Stomach (tissue), 9 donors: ENCODE data around the gene FBXL4. TPM values are rescaled to one million over a fixed set of nuclear protein-coding genes. Genes with fewer than 3 reads are reported as not detected.

Source experiments
- DNase-seq, 2 donors: peaks; one replicate each; pipeline versions ENCODE4 v3.0.0 to v3.0.0-alpha.2; 2013 to 2019
- H3K27ac ChIP-seq, 5 donors: fragments of 200-600 bp in 4 of 5; sonication (generic) in 4 of 5; one replicate each; pipeline ENCODE4 v1.5.1; 2013 to 2019; ENCODE audit warnings: mild to moderate bottlenecking in 1 of 5, moderate library complexity in 1 of 5
- H3K27me3 ChIP-seq, 3 donors: fragments of 200-600 bp; sonication (generic); one replicate each; pipeline ENCODE4 v1.5.1; 2017 to 2019; ENCODE audit warnings: mixed run types in 1 of 3
- H3K36me3 ChIP-seq, 4 donors: fragments of 200-600 bp; sonication (generic); 1 replicate in 3 of 4; 2 replicates in 1 of 4; pipeline ENCODE4 v1.5.1; 2016 to 2019
- H3K4me1 ChIP-seq, 4 donors: fragments of 200-600 bp; sonication (generic); one replicate each; pipeline ENCODE4 v1.5.1; 2016 to 2019
- H3K4me3 ChIP-seq, 4 donors: fragments of 200-600 bp; sonication (generic) in 3 of 4; one replicate each; pipeline ENCODE4 v1.5.1; 2016 to 2019; ENCODE audit warnings: mild to moderate bottlenecking in 1 of 4
- H3K9me3 ChIP-seq, 4 donors: fragments of 200-600 bp; sonication (generic); one replicate each; pipeline ENCODE4 v1.5.1; 2016 to 2019
- CTCF ChIP-seq, 7 experiments: fragments of 450-650 bp in 4 of 7; fragments of 200-600 bp in 3 of 7; sonication (generic) in 3 of 7; IDR thresholded peaks; one replicate each; pipeline ENCODE4 v1.5.1; 2016 to 2019; ENCODE audit warnings: antibody characterized with exemption in 7 of 7, control low read depth in 2 of 7, mild to moderate bottlenecking in 1 of 7
- EP300 ChIP-seq: sonication (generic); formaldehyde crosslinking; IDR thresholded peaks from one replicate; pipeline ENCODE4 v1.6.1; 2017; ENCODE audit warnings: antibody characterized with exemption
- POLR2A ChIP-seq, 4 donors: fragments of 450-650 bp; IDR thresholded peaks; one replicate each; pipeline ENCODE4 v1.6.1; 2016; ENCODE audit warnings: antibody characterized with exemption in 4 of 4, control low read depth in 2 of 4, mild to moderate bottlenecking in 1 of 4, moderate library complexity in 1 of 4
- POLR2AphosphoS5 ChIP-seq, 3 donors: sonication (generic); formaldehyde crosslinking; IDR thresholded peaks; one replicate each; pipeline ENCODE4 v1.6.1; 2016; ENCODE audit warnings: antibody characterized with exemption in 3 of 3
- WGBS, 5 donors: extraction: QIAGEN DNeasy Blood & Tissue Kit in 3 of 5; methylation state at CpG; one replicate each; pipeline versions ENCODE4 v1.1.5 to v1.1.7; 2013 to 2018; 5-methylcytosine and 5-hydroxymethylcytosine counted together
- intact Hi-C: fragments of 100-400 bp; cut with DNase I; formaldehyde crosslinking; loops from one replicate; pipeline ENCODE4 v1.15.1; 2023; ENCODE audit warnings: low total_unique reads
- polyA plus RNA-seq, 3 donors: library from polyadenylated mRNA; stranded (reverse); fragments of 200-250 nt; gene quantifications; one replicate each; pipeline ENCODE4 v1.2.3, GENCODE V29; 2013
- total RNA-seq, 5 donors: library from RNA; depleted of rRNA; stranded (reverse); fragments of >200 nt; gene quantifications; one replicate each; pipeline versions ENCODE4 v1.1.0 to v1.2.3, GENCODE V29; 2014 to 2016
- donor health status: healthy with polysubstance abuse.
- donor health status: Bipolar disorder and iron deficiency.
- donor health status: healthy.

Gene FBXL4
- total and polyA plus RNA-seq, 8 donors = 2.6 to 37.1 (median 7.6) TPM

- no peak for TF ChIP-seq EP300
- no peak for TF ChIP-seq POLR2A (IDR thresholded peaks at IDR 0.05)
- no peak for TF ChIP-seq CTCF (IDR thresholded peaks at IDR 0.05)
- TF ChIP-seq POLR2AphosphoS5 (IDR thresholded peaks at IDR 0.05) = no peak
- no peaks in the 10 kb centered on the region for H3K36me3 ChIP-seq
- peaks cover 0 to 3% (median 0%) of the 10 kb centered on the region in 4 donors for H3K4me1 ChIP-seq
- H3K4me3 ChIP-seq = no peak overlapping the region
- intact Hi-C loops = no loop called here
- H3K27ac ChIP-seq = no peak overlapping the region
- 47 to 73% (median 56%) methylated on average over 3 of the region's 3 CpGs for WGBS, 5 donors
- no peaks in the 10 kb centered on the region for H3K27me3 ChIP-seq
- DNase-seq = peak in 1 of 2 donors; percentile 14
- H3K9me3 ChIP-seq = no peaks in the 10 kb centered on the region
These were observed 11.0 kb upstream of the FBXL4 start for GRCh38 chr6:98958776-98959175.

GRCh38 chr6:98957450-98957849, 9.7 kb upstream of the FBXL4 start:
- H3K9me3 ChIP-seq = no peaks in the 10 kb centered on the region
- 35 to 46% (median 40%) methylated on average over 3 of the region's 3 CpGs for WGBS, 5 donors
- no peaks in the 10 kb centered on the region for H3K4me1 ChIP-seq
- no peak overlapping the region for H3K27ac ChIP-seq
- DNase-seq = peak in 1 of 2 donors; percentile 46
- no peaks in the 10 kb centered on the region for H3K27me3 ChIP-seq
- no peak for TF ChIP-seq EP300
- TF ChIP-seq CTCF (IDR thresholded peaks at IDR 0.05) = no peak
- H3K36me3 ChIP-seq = no peaks in the 10 kb centered on the region
- intact Hi-C loops = no loop called here
- no peak overlapping the region for H3K4me3 ChIP-seq

- H3K36me3 ChIP-seq = no peaks in the 10 kb centered on the region
- no peak for DNase-seq
- H3K4me3 ChIP-seq = no peak overlapping the region
- WGBS, 5 donors = 71 to 87% (median 82%) methylated on average over 2 of the region's 2 CpGs
- no peaks in the 10 kb centered on the region for H3K27me3 ChIP-seq
- no peak overlapping the region for H3K27ac ChIP-seq
- TF ChIP-seq CTCF (IDR thresholded peaks at IDR 0.05) (no peak), EP300 (no peak), POLR2A (IDR thresholded peaks at IDR 0.05) (no peak), POLR2AphosphoS5 (IDR thresholded peaks at IDR 0.05) (no peak)
- H3K4me1 ChIP-seq = peaks cover 14 to 29% (median 20%) of the 10 kb centered on the region in 4 donors
- no peaks in the 10 kb centered on the region for H3K9me3 ChIP-seq
- intact Hi-C loops = no loop called here
These were observed 1.8 kb upstream of the FBXL4 start for GRCh38 chr6:98949589-98949988.

- Histone ChIP-seq H3K9me3 (peaks cover 0 to 5% (median 0%) of the 10 kb centered on the region in 4 donors), H3K27ac (peak overlapping the region; percentile 86 to 97 (median 92)), H3K36me3 (no peaks in the 10 kb centered on the region), H3K27me3 (no peaks in the 10 kb centered on the region), H3K4me3 (peak overlapping the region; percentile 76 to 93 (median 82)), H3K4me1 (peaks cover 14 to 36% (median 24%) of the 10 kb centered on the region in 4 donors)
- TF ChIP-seq CTCF (IDR thresholded peaks at IDR 0.05) = no peak
- no peak for TF ChIP-seq POLR2A (IDR thresholded peaks at IDR 0.05)
- no peak for TF ChIP-seq EP300
- TF ChIP-seq POLR2AphosphoS5 (IDR thresholded peaks at IDR 0.05) = no peak
- DNase-seq = peak; percentile 53 to 65
- WGBS, 5 donors = 3 to 6% (median 4%) methylated on average over 9 of the region's 9 CpGs
- intact Hi-C loops = no loop called here
These were observed 801 bp downstream of the FBXL4 start for GRCh38 chr6:98946879-98947410.
